Measurements from ENCODE around the gene EPHA1.

DNA sequence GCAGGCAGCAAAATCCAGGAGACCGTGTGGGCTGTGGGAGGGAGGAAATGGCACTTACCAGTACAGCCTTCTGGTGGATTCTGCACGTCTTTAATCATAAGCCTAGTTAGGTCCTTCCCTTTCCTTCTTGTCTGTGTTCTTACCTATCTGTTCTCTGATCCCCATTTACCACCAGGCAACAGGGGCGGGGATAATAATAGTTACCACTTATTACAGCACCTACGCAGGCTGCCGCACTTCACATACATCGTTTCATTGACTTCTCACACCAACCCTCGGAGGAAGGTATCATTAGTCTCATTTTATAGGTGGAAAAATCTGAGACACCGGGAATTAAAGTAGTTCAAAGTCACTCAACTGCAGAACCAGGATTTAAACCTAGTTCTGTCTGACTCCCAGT lies 4.5 kb upstream of the EPHA1 start:
- TF ChIP-seq, protein P1, sequence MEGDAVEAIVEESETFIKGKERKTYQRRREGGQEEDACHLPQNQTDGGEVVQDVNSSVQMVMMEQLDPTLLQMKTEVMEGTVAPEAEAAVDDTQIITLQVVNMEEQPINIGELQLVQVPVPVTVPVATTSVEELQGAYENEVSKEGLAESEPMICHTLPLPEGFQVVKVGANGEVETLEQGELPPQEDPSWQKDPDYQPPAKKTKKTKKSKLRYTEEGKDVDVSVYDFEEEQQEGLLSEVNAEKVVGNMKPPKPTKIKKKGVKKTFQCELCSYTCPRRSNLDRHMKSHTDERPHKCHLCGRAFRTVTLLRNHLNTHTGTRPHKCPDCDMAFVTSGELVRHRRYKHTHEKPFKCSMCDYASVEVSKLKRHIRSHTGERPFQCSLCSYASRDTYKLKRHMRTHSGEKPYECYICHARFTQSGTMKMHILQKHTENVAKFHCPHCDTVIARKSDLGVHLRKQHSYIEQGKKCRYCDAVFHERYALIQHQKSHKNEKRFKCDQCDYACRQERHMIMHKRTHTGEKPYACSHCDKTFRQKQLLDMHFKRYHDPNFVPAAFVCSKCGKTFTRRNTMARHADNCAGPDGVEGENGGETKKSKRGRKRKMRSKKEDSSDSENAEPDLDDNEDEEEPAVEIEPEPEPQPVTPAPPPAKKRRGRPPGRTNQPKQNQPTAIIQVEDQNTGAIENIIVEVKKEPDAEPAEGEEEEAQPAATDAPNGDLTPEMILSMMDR (IDR thresholded peaks at IDR 0.05), result no peak
- TF ChIP-seq, protein P2, sequence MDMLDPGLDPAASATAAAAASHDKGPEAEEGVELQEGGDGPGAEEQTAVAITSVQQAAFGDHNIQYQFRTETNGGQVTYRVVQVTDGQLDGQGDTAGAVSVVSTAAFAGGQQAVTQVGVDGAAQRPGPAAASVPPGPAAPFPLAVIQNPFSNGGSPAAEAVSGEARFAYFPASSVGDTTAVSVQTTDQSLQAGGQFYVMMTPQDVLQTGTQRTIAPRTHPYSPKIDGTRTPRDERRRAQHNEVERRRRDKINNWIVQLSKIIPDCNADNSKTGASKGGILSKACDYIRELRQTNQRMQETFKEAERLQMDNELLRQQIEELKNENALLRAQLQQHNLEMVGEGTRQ (IDR thresholded peaks at IDR 0.05; ENCODE audit: borderline replicate concordance, low read depth, low read length), result no peak
